Measurements from ENCODE around the gene CLRN3. TPM values are rescaled to one million over a fixed set of nuclear protein-coding genes. Genes with fewer than 3 reads are reported as not detected.

Gene CLRN3
- polyA plus RNA-seq, 2 of the 4 experiments (the other 2 are of a cell fraction), result 0.08 TPM; not detected in 1

DNA sequence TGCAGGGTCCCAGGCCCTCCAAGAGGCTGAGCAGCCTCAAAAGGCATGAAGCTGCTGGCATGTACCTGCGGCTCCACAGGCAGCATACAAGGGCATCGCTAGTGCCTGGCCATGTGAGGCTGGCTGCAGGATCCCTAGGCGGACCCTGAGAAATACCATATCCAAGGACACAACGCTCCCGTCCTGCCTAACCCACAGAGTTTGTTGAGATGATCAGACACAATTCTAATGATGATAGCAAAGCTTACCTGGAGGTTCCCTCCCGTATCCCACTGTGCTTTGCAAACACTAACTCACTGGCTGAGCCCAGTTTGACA lies 17.3 kb downstream of the CLRN3 start:
- Histone ChIP-seq H3K27ac (no peak overlapping the region), H3K4me1 (no peaks in the 10 kb centered on the region), H3K9me3 (no peaks in the 10 kb centered on the region), H3K4me2 (no peak overlapping the region), H3K4me3 (no peak overlapping the region)
- ChIA-PET CTCF (interaction anchor here (1.7 kb wide), 1 partner anchor 136 kb away, joined by 5 read pairs; no protein-coding TSS in a partner anchor), POLR2A (no interaction called here)
- FAIRE-seq (no peak), DNase-seq (ENCODE audit: low read depth in 1 of 2, low spot score in 1 of 2) (no peak), ATAC-seq (no peak)
- TF ChIP-seq HMGXB4 (CRISPR knock-in tag; IDR thresholded peaks at IDR 0.05; ENCODE audit: borderline replicate concordance) (no peak), CTCF (IDR thresholded peaks at IDR 0.05) (no peak), POLR2AphosphoS2 (conservative IDR thresholded peaks at IDR 0.05; ENCODE audit: low read length) (no peak), ZC3H11A (IDR thresholded peaks at IDR 0.05) (no peak), HEYL (CRISPR knock-in tag; IDR thresholded peaks at IDR 0.05) (no peak), RAD21 (conservative IDR thresholded peaks at IDR 0.05 in 1 of 2, IDR thresholded peaks at IDR 0.05 in 1 of 2) (no peak), ZFP36 (IDR thresholded peaks at IDR 0.05; ENCODE audit: borderline replicate concordance, partially characterized antibody) (no peak), MAZ (IDR thresholded peaks at IDR 0.05; ENCODE audit: borderline replicate concordance, low read depth, low read length) (no peak), RNF2 (IDR thresholded peaks at IDR 0.05; ENCODE audit: borderline replicate concordance, low read depth) (no peak), KDM5A (IDR thresholded peaks at IDR 0.05) (no peak), ESRRA (IDR thresholded peaks at IDR 0.05; ENCODE audit: borderline replicate concordance, low read length) (no peak)
- 33% methylated on average over 6 of the region's 6 CpGs for WGBS (ENCODE audit: missing lambda C conversion rate)

GRCh38 chr10:127874671-127875448 lies 17.9 kb downstream of the CLRN3 start:
- no peak for DNase-seq (ENCODE audit: low read depth in 1 of 2, low spot score in 1 of 2)
- no peak for FAIRE-seq
- Histone ChIP-seq H3K4me1 (no peaks in the 10 kb centered on the region), H3K4me3 (no peak overlapping the region), H3K9me3 (no peaks in the 10 kb centered on the region; the same call in 2 of the 3 replicates), H3K27ac (no peak overlapping the region), H3K4me2 (no peak overlapping the region)
- ChIA-PET CTCF (interaction anchor here (0.8 to 1.7 kb wide), 4 partner anchors 12 to 195 kb away, joined by 3 to 5 read pairs (median 4); no protein-coding TSS in a partner anchor), POLR2A (no interaction called here)
- WGBS (ENCODE audit: missing lambda C conversion rate), result 42% methylated on average over 11 of the region's 11 CpGs
- ATAC-seq, result no peak
- TF ChIP-seq MYC (IDR thresholded peaks at IDR 0.05; ENCODE audit: borderline replicate concordance, low read length) (no peak), JUNB (IDR thresholded peaks at IDR 0.05) (no peak), FOSB (CRISPR knock-in tag; IDR thresholded peaks at IDR 0.05) (no peak), CTCF (IDR thresholded peaks at IDR 0.05) (no peak), ZC3H11A (IDR thresholded peaks at IDR 0.05) (no peak), HMGXB4 (CRISPR knock-in tag; IDR thresholded peaks at IDR 0.05; ENCODE audit: borderline replicate concordance) (no peak), RFX5 (IDR thresholded peaks at IDR 0.05) (no peak), GATA3 (IDR thresholded peaks at IDR 0.05; ENCODE audit: borderline replicate concordance) (no peak), ZSCAN20 (CRISPR knock-in tag; IDR thresholded peaks at IDR 0.05) (no peak), E2F6 (IDR thresholded peaks at IDR 0.05; ENCODE audit: borderline replicate concordance, low read depth) (no peak), HOXA7 (CRISPR knock-in tag; IDR thresholded peaks at IDR 0.05) (no peak), RCOR1 (IDR thresholded peaks at IDR 0.05; ENCODE audit: low read depth, low read length) (no peak), PHF8 (IDR thresholded peaks at IDR 0.05; ENCODE audit: borderline replicate concordance, low read depth) (no peak), HDAC2 (IDR thresholded peaks at IDR 0.05) (no peak), CEBPB (IDR thresholded peaks at IDR 0.05) (no peak), HEYL (CRISPR knock-in tag; IDR thresholded peaks at IDR 0.05) (no peak)
- TF ChIP-seq, protein P1, sequence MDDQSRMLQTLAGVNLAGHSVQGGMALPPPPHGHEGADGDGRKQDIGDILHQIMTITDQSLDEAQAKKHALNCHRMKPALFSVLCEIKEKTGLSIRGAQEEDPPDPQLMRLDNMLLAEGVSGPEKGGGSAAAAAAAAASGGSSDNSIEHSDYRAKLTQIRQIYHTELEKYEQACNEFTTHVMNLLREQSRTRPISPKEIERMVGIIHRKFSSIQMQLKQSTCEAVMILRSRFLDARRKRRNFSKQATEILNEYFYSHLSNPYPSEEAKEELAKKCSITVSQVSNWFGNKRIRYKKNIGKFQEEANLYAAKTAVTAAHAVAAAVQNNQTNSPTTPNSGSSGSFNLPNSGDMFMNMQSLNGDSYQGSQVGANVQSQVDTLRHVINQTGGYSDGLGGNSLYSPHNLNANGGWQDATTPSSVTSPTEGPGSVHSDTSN (IDR thresholded peaks at IDR 0.05), result no peak
- TF ChIP-seq, protein P2, sequence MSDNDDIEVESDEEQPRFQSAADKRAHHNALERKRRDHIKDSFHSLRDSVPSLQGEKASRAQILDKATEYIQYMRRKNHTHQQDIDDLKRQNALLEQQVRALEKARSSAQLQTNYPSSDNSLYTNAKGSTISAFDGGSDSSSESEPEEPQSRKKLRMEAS (IDR thresholded peaks at IDR 0.05), result no peak

Data from A549 (cell line).